K562 (cell line): ENCODE data around the gene SPTY2D1. TPM values are rescaled to one million over a fixed set of nuclear protein-coding genes. Genes with fewer than 3 reads are reported as not detected.

Experiments used
- CEBPB ChIP-seq: fragments of 450-650 bp; IDR thresholded peaks from 2 replicates; pipeline ENCODE4 v1.6.1; 2016; ENCODE audit warnings: missing genetic modification characterization, missing compliant biosample characterization
- DEAF1 ChIP-seq: fragments of 450-650 bp; formaldehyde crosslinking; IDR thresholded peaks from 2 replicates; pipeline ENCODE4 v1.4.0; 2020; ENCODE audit warnings: mild to moderate bottlenecking, moderate library complexity
- MITF ChIP-seq: IDR thresholded peaks from 2 replicates; pipeline ENCODE4 v1.6.1; 2014; ENCODE audit warnings: antibody characterized with exemption
- NCOR1 ChIP-seq: fragments of 450-650 bp; IDR thresholded peaks from 2 replicates; pipeline ENCODE4 v1.6.1; 2016; ENCODE audit warnings: mild to moderate bottlenecking, moderate library complexity
- NEUROD1 ChIP-seq: fragments of 150-350 bp; IDR thresholded peaks from 2 replicates; pipeline ENCODE4 v1.6.1; 2014; ENCODE audit warnings: borderline replicate concordance, low read length, low read depth; ENCODE audit not compliant: partially characterized antibody
- POLR3A ChIP-seq: IDR thresholded peaks from 2 replicates; pipeline ENCODE4 v1.6.1; 2011; ENCODE audit warnings: borderline replicate concordance, mild to moderate bottlenecking, moderate library complexity; ENCODE audit not compliant: insufficient read length, insufficient read depth; ENCODE audit errors: extremely low read depth
- SAFB2 ChIP-seq: fragments of 200-400 bp; formaldehyde crosslinking; IDR thresholded peaks from 2 replicates; pipeline ENCODE4 v1.6.1; 2018; ENCODE audit warnings: borderline replicate concordance, low read length, low read depth, moderate library complexity; ENCODE audit not compliant: severe bottlenecking
- SNRNP70 ChIP-seq: fragments of 200-400 bp; formaldehyde crosslinking; optimal IDR thresholded peaks from 2 replicates; pipeline ENCODE3; 2017; ENCODE audit warnings: low read depth, low read length
- TCF3 ChIP-seq: sonication (generic); formaldehyde crosslinking; IDR thresholded peaks from 2 replicates; pipeline ENCODE4 v1.4.0; 2020; ENCODE audit warnings: mild to moderate bottlenecking, missing genetic modification reagents
- TFAP4 ChIP-seq: sonication (generic); formaldehyde crosslinking; IDR thresholded peaks from 2 replicates; pipeline ENCODE4 v1.8.0; 2022; ENCODE audit warnings: missing genetic modification reagents, mild to moderate bottlenecking, moderate library complexity, borderline replicate concordance
- USF2 ChIP-seq: sonication (generic); formaldehyde crosslinking; IDR thresholded peaks from 2 replicates; pipeline ENCODE4 v1.5.0; 2020; ENCODE audit warnings: missing genetic modification reagents
- XRCC4 ChIP-seq: IDR thresholded peaks from one replicate; pipeline ENCODE4 v1.6.1; 2011; ENCODE audit not compliant: insufficient read depth, insufficient read length; ENCODE audit errors: extremely low read depth
- ZBTB33 ChIP-seq: sonication (generic); formaldehyde crosslinking; IDR thresholded peaks from 2 replicates; pipeline ENCODE4 v1.8.1; 2023; ENCODE audit warnings: mild to moderate bottlenecking, missing genetic modification reagents
- ZNF408 ChIP-seq: fragments of 250-450 bp; sonication (Bioruptor Pico); IDR thresholded peaks from 2 replicates; pipeline ENCODE4 v1.4.0; 2020; ENCODE audit warnings: low read depth, mild to moderate bottlenecking, moderate library complexity
- polyA plus RNA-seq, 8 experiments: library from polyadenylated mRNA; depleted of rRNA in 4 of 8; stranded (reverse) in 5 of 8; unstranded in 3 of 8; fragments of >200 nt; fragmentation: Nextera tagmentation in 2 of 8; fragmentation: Illumina TruSeq in 1 of 8; extraction: Ambion mirVana in 2 of 8; extraction: Trizol in 1 of 8; gene quantifications; 2 replicates each; pipeline versions ENCODE4 v1.2.1 to v1.2.3, GENCODE V29; 2011 to 2014; ENCODE audit warnings: inconsistent platforms in 1 of 8, missing spikeins in 1 of 8
- total RNA-seq, 7 experiments: library from RNA; depleted of rRNA in 6 of 7; stranded (reverse); fragments of >200 nt in 6 of 7; fragmentation: Illumina TruSeq in 2 of 7; extraction: Trizol in 2 of 7; gene quantifications; 2 replicates each; pipeline versions ENCODE4 v1.2.1 to v1.2.3, GENCODE V29; 2011 to 2021; ENCODE audit warnings: low replicate concordance in 1 of 7

SPTY2D1 gene
- total and polyA plus RNA-seq, 9 of the 15 experiments (the other 6 are each of a cell fraction or from before 2014, with no cell fraction given), result 3.2 to 32.1 (median 12.9) TPM

- TF ChIP-seq SNRNP70, result no peak
- no peak for TF ChIP-seq NCOR1
- no peak for TF ChIP-seq SAFB2
- TF ChIP-seq ZBTB33, result no peak
- 0 out of 2 replicates have a peak, but pooled peaks have one; percentile 9 for TF ChIP-seq CEBPB (tag)
- TF ChIP-seq TFAP4 (CRISPR knock-in tag), result no peak
- no peak for TF ChIP-seq ZNF408 (CRISPR knock-in tag)
- no peak for TF ChIP-seq POLR3A
- no peak for TF ChIP-seq DEAF1 (CRISPR knock-in tag)
- no peak for TF ChIP-seq NEUROD1
- 0 out of 2 replicates have a peak, but pooled peaks have one; percentile 42 for TF ChIP-seq MITF
- TF ChIP-seq USF2 (CRISPR knock-in tag), result no peak
- TF ChIP-seq TCF3, result no peak
- TF ChIP-seq XRCC4, result no peak
Measured at GRCh38 chr11:18615628-18616392, 18.3 kb downstream of the SPTY2D1 start (continued).
